ENCODE data around the gene PLAAT4. TPM values are rescaled to one million over a fixed set of nuclear protein-coding genes. Genes with fewer than 3 reads are reported as not detected.
"Not testable (repeated sequence)": the region's sequence is repeated elsewhere in the genome, so short reads cannot be mapped to it uniquely, and the experiment has no call there.

PLAAT4 gene
- total and polyA plus RNA-seq, 2 of the 8 experiments (the other 6 are each of a cell fraction or from before 2014, with no cell fraction given): 2.8 to 4.1 TPM

DNA sequence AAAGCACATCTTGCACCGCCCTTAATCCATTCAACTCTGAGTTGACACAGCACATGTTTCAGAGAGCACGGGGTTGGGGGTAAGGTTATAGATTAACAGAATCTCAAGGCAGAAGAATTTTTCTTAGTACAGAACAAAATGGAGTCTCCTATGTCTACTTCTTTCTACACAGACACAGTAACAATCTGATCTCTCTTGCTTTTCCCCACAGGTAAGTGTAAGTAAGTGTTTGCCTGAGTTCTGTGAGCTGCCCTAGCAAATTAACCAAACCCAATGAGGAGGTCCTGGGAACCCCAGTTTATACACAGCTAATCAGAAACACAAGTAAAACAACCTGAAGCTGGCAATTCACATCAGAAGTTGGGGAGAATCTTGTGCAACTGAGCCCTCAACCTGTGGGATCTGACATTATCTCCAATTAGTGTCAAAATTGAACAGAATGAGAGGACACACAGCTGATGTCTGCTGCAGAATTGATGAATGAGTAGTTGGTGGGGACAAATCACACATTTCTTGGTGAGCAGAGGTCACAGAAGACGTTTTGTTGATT lies 7.8 kb upstream of the PLAAT4 start:
- not testable (repeated sequence) for H3K23ac ChIP-seq (ENCODE audit: insufficient read length); H3K36me3 ChIP-seq (ENCODE audit: control insufficient read depth in 2 of 4, insufficient read depth in 4 of 4, low read length in 3 of 4); DNase-seq (ENCODE audit: low read depth in 1 of 2, low spot score in 2 of 2); H3K79me2 ChIP-seq (ENCODE audit: control insufficient read depth in 1 of 2, insufficient read depth in 2 of 2, low read length in 2 of 2); H3K23me2 ChIP-seq (ENCODE audit: low read depth, low read length); H4K20me1 ChIP-seq (replicated peaks in 1 of 2; ENCODE audit: control insufficient read depth in 1 of 2, insufficient read depth in 2 of 2, low read length in 2 of 2); H2AFZ ChIP-seq (ENCODE audit: low read length); H3K79me1 ChIP-seq (ENCODE audit: low read depth, low read length); FAIRE-seq; H4K8ac ChIP-seq (ENCODE audit: extremely low read depth, insufficient read depth, low read length); H3K9me3 ChIP-seq (ENCODE audit: insufficient read depth in 2 of 2, low read depth in 1 of 2, low read length in 1 of 2); H2BK15ac ChIP-seq (ENCODE audit: low read length); H3K27me3 ChIP-seq (replicated peaks in 1 of 4; ENCODE audit: control insufficient read depth in 3 of 4, extremely low read depth in 1 of 4, insufficient read depth in 3 of 4, low read length in 3 of 4)
- Histone ChIP-seq H2AK5ac (ENCODE audit: low read depth, low read length) (peak overlapping the region; percentile 11; the same call in 1 of the 2 replicates), H2BK12ac (ENCODE audit: low read depth, low read length) (peak overlapping the region; percentile 97; the same call in 1 of the 2 replicates), H2BK20ac (ENCODE audit: low read length) (peak overlapping the region; percentile 21; the same call in 1 of the 2 replicates), H3K4me3 (ENCODE audit: extremely low read depth in 1 of 4, insufficient read depth in 2 of 4, low read depth in 3 of 4, low read length in 4 of 4) (peak overlapping the region in 1 of 4 experiments; percentile 41; a peak in 1 of 8 replicates), H3K56ac (replicated peaks; ENCODE audit: insufficient read length, low read depth, low read length) (peak overlapping the region; percentile 2), H3K9ac (replicated peaks in 1 of 4; ENCODE audit: extremely low read depth in 1 of 4, low read depth in 3 of 4, low read length in 3 of 4) (peak overlapping the region; percentile 39 to 50 (median 43); a peak in 5 of 7 replicates), H3K4me2 (ENCODE audit: insufficient read depth in 1 of 2, low read depth in 2 of 2, low read length in 2 of 2) (peak overlapping the region; percentile 35 to 54), H3K18ac (ENCODE audit: extremely low read depth, low read length) (peak overlapping the region; percentile 97), H3K4ac (replicated peaks; ENCODE audit: insufficient read length, low read depth, low read length) (peak overlapping the region; percentile 48), H3K27ac (ENCODE audit: low read depth, low read length) (peak overlapping the region; percentile 89), H3K4me1 (replicated peaks in 1 of 4; ENCODE audit: control insufficient read depth in 3 of 4, insufficient read depth in 4 of 4, low read length in 3 of 4) (peaks cover 16 to 31% (median 30%) of the 10 kb centered on the region in 4 experiments; a peak in 6 of 7 replicates), H2BK5ac (ENCODE audit: low read depth, low read length) (peak overlapping the region; percentile 58), H4K5ac (ENCODE audit: insufficient read length, low read depth, low read length) (peak overlapping the region; percentile 85), H3K14ac (ENCODE audit: insufficient read length) (peak overlapping the region; percentile 71), H2BK120ac (replicated peaks; ENCODE audit: low read depth, low read length) (peak overlapping the region; percentile 78), H4K91ac (replicated peaks; ENCODE audit: insufficient read length, low read length) (peak overlapping the region; percentile 81)
- POLR2A ChIA-PET (ENCODE audit: partially characterized antibody): interaction anchor here (0.7 to 2.2 kb wide), 10 partner anchors 9 to 38 kb away, joined by 3 to 17 read pairs (median 6); partner anchors contain the start of genes LGALS12 and PLAAT5
- 0% methylated on average over 1 of the region's 3 CpGs; no CpG with 5 or more reads in 1 of the 2 experiments for WGBS, 2 experiments (ENCODE audit: extremely low coverage in 1 of 2, insufficient coverage in 1 of 2, insufficient read length in 1 of 2, insufficient replicate concordance in 2 of 2, low coverage in 1 of 2, low lambda C conversion rate in 2 of 2, missing lambda C conversion rate in 1 of 2)
- CTCF ChIA-PET (ENCODE audit: partially characterized antibody): interaction anchor here (1.4 to 1.8 kb wide), 2 partner anchors 17 to 50 kb away, joined by 4 to 10 read pairs; no protein-coding TSS in a partner anchor

All from H1 (cell line).